H9 (cell line): ENCODE data around the gene SERPINB2. TPM values are rescaled to one million over a fixed set of nuclear protein-coding genes. Genes with fewer than 3 reads are reported as not detected.

Experiments
- DNase-seq: peaks from one replicate; pipeline ENCODE4 v3.0.0-alpha.2; 2017
- H2AFZ ChIP-seq: one replicate; pipeline ENCODE4 v1.6.1; 2013; ENCODE audit warnings: mild to moderate bottlenecking, low read length, control low read depth, moderate library complexity
- H2AK5ac ChIP-seq: 2 replicates; pipeline ENCODE4 v1.6.1; 2013; ENCODE audit warnings: low read length, control low read depth, mixed read lengths; ENCODE audit not compliant: insufficient read length
- H2BK120ac ChIP-seq: one replicate; pipeline ENCODE4 v1.6.1; 2013; ENCODE audit warnings: low read depth, mild to moderate bottlenecking, low read length, control low read depth, inconsistent platforms; ENCODE audit not compliant: poor library complexity, severe bottlenecking
- H2BK12ac ChIP-seq: 2 replicates; pipeline ENCODE4 v1.6.1; 2013; ENCODE audit warnings: low read length, control low read depth, mixed read lengths, low read depth; ENCODE audit not compliant: insufficient read length
- H2BK15ac ChIP-seq: 2 replicates; pipeline ENCODE4 v1.6.1; 2013; ENCODE audit warnings: low read depth, low read length, control low read depth
- H2BK20ac ChIP-seq: one replicate; pipeline ENCODE4 v1.6.1; 2013; ENCODE audit warnings: low read depth, mild to moderate bottlenecking, low read length, control low read depth, inconsistent platforms; ENCODE audit not compliant: poor library complexity, severe bottlenecking
- H2BK5ac ChIP-seq: 2 replicates; pipeline ENCODE4 v1.6.1; 2013; ENCODE audit warnings: low read length, control low read depth, mixed read lengths; ENCODE audit not compliant: insufficient read length
- H3K14ac ChIP-seq: 2 replicates; pipeline ENCODE4 v1.6.1; 2013; ENCODE audit warnings: low read length, control low read depth; ENCODE audit not compliant: insufficient read depth
- H3K18ac ChIP-seq: 2 replicates; pipeline ENCODE4 v1.6.1; 2013; ENCODE audit warnings: low read depth, mild to moderate bottlenecking, mixed read lengths, low read length, control low read depth; ENCODE audit not compliant: insufficient read length
- H3K23ac ChIP-seq: 2 replicates; pipeline ENCODE4 v1.6.1; 2013; ENCODE audit warnings: low read length, control low read depth, mixed read lengths, low read depth; ENCODE audit not compliant: insufficient read length
- H3K23me2 ChIP-seq: 2 replicates; pipeline ENCODE4 v1.6.1; 2013; ENCODE audit warnings: low read depth, mild to moderate bottlenecking, mixed read lengths, low read length, control low read depth; ENCODE audit not compliant: insufficient read length, poor library complexity, severe bottlenecking
- H3K27ac ChIP-seq: 2 replicates; pipeline ENCODE4 v1.5.1; 2013; ENCODE audit warnings: low read length, control low read depth, mixed read lengths, low read depth; ENCODE audit not compliant: insufficient read length
- H3K27me3 ChIP-seq: 2 replicates; pipeline ENCODE4 v1.6.1; 2013; ENCODE audit warnings: low read length, control low read depth, inconsistent platforms; ENCODE audit not compliant: insufficient read depth
- H3K4ac ChIP-seq: 2 replicates; pipeline ENCODE4 v1.6.1; 2013; ENCODE audit warnings: low read depth, mild to moderate bottlenecking, control low read depth, inconsistent platforms, low read length, moderate library complexity
- H3K4me1 ChIP-seq: 2 replicates; pipeline ENCODE4 v1.6.1; 2013; ENCODE audit warnings: low read length, control low read depth, inconsistent platforms; ENCODE audit not compliant: insufficient read depth
- H3K4me2 ChIP-seq: 2 replicates; pipeline ENCODE4 v1.6.1; 2013; ENCODE audit warnings: low read length, control low read depth, mixed read lengths; ENCODE audit not compliant: insufficient read length, insufficient read depth
- H3K56ac ChIP-seq: 2 replicates; pipeline ENCODE4 v1.6.1; 2013; ENCODE audit warnings: low read depth, mild to moderate bottlenecking, mixed read lengths, low read length, control low read depth; ENCODE audit not compliant: insufficient read length
- H3K79me1 ChIP-seq: 2 replicates; pipeline ENCODE4 v1.6.1; 2013; ENCODE audit warnings: low read depth, mild to moderate bottlenecking, moderate library complexity, low read length, control low read depth, inconsistent platforms; ENCODE audit not compliant: insufficient read depth, poor library complexity, severe bottlenecking
- H3K79me2 ChIP-seq: 2 replicates; pipeline ENCODE4 v1.6.1; 2013; ENCODE audit warnings: low read length, control low read depth, inconsistent platforms; ENCODE audit not compliant: insufficient read depth
- H3K9ac ChIP-seq: 2 replicates; pipeline ENCODE4 v1.6.1; 2013; ENCODE audit warnings: low read length, control low read depth, mixed read lengths; ENCODE audit not compliant: insufficient read length; ENCODE audit errors: extremely low read depth
- H3K9me3 ChIP-seq: one replicate; pipeline ENCODE4 v1.6.1; 2013; ENCODE audit warnings: low read depth, low read length, inconsistent platforms; ENCODE audit not compliant: control insufficient read depth
- H3T11ph ChIP-seq: one replicate; pipeline ENCODE4 v1.6.1; 2013; ENCODE audit warnings: mild to moderate bottlenecking, low read length, control low read depth, inconsistent platforms
- H4K20me1 ChIP-seq: one replicate; pipeline ENCODE4 v1.6.1; 2013; ENCODE audit not compliant: control insufficient read depth, insufficient read length, insufficient read depth
- H4K5ac ChIP-seq: 2 replicates; pipeline ENCODE4 v1.6.1; 2013; ENCODE audit warnings: low read depth, mild to moderate bottlenecking, mixed read lengths, low read length, control low read depth; ENCODE audit not compliant: insufficient read length
- H4K8ac ChIP-seq: replicated peaks from 2 replicates; pipeline ENCODE4 v1.6.1; 2013; ENCODE audit warnings: low read length, control low read depth, mixed read lengths, low read depth; ENCODE audit not compliant: insufficient read length
- H4K91ac ChIP-seq: 2 replicates; pipeline ENCODE4 v1.6.1; 2013; ENCODE audit warnings: low read depth, mild to moderate bottlenecking, moderate library complexity, mixed read lengths, low read length, control low read depth; ENCODE audit not compliant: insufficient read length
- H3K27ac Mint-ChIP-seq, 3 experiments: 2 replicates in 2 of 3; 3 replicates in 1 of 3; pipeline ENCODE4 v1.8.0; 2020 to 2021; ENCODE audit warnings: mixed read lengths in 3 of 3, mild to moderate bottlenecking in 1 of 3, moderate library complexity in 1 of 3
- H3K27me3 Mint-ChIP-seq: 2 replicates; pipeline ENCODE4 v1.8.0; 2021; ENCODE audit warnings: low read depth, mild to moderate bottlenecking, moderate library complexity, mixed read lengths
- H3K36me3 Mint-ChIP-seq, 3 experiments: 2 replicates in 2 of 3; 3 replicates in 1 of 3; pipeline ENCODE4 v1.8.0; 2020 to 2021; ENCODE audit warnings: low read depth in 3 of 3, mixed read lengths in 3 of 3; ENCODE audit not compliant: insufficient read depth in 1 of 3
- H3K4me1 Mint-ChIP-seq, 2 experiments: 2 replicates each; pipeline ENCODE4 v1.8.0; 2020; ENCODE audit warnings: mixed read lengths in 2 of 2
- H3K4me3 Mint-ChIP-seq, 2 experiments: 2 replicates in 1 of 2; 3 replicates in 1 of 2; pipeline ENCODE4 v1.8.0; 2020 to 2021; ENCODE audit warnings: mild to moderate bottlenecking in 2 of 2, mixed read lengths in 2 of 2, moderate library complexity in 1 of 2
- H3K9me3 Mint-ChIP-seq, 2 experiments: 2 replicates in 1 of 2; 3 replicates in 1 of 2; pipeline ENCODE4 v1.8.0; 2020; ENCODE audit warnings: mild to moderate bottlenecking in 2 of 2, mixed read lengths in 2 of 2, moderate library complexity in 1 of 2
- WGBS: extraction: QIAGEN DNeasy Blood & Tissue Kit; methylation state at CpG from one replicate; pipeline ENCODE4 v1.1.7; 2013; ENCODE audit warnings: missing lambda C conversion rate, low lambda C conversion rate, mixed read lengths; ENCODE audit not compliant: insufficient read length; ENCODE audit errors: extremely low coverage; 5-methylcytosine and 5-hydroxymethylcytosine counted together
- total RNA-seq: library from RNA; stranded (reverse); gene quantifications from 2 replicates; pipeline ENCODE4 v1.2.1, GENCODE V29; 2021
- TF ChIP-seq, protein P1 (sequence below): fragments of 200-600 bp; sonication (generic); conservative IDR thresholded peaks from 3 replicates; pipeline ENCODE4 v1.8.0; 2021; ENCODE audit warnings: antibody characterized with exemption, mild to moderate bottlenecking

Gene SERPINB2
- total RNA-seq, 1 experiment from 2014 or later, result not detected

GRCh38 chr18:63890237-63890949 is 2.9 kb downstream of the SERPINB2 start:
- no peaks in the 10 kb centered on the region for H3K9me3 ChIP-seq
- no peak for DNase-seq
- no peak overlapping the region for H3K14ac ChIP-seq
- no peaks in the 10 kb centered on the region for H3K27me3 ChIP-seq
- H3K4me1 ChIP-seq, result no peaks in the 10 kb centered on the region
- no peak overlapping the region for H2BK15ac ChIP-seq
- H3K56ac ChIP-seq, result no peak overlapping the region
- no peaks in the 10 kb centered on the region for H3K79me1 ChIP-seq
- no peaks in the 10 kb centered on the region for H3K9me3 Mint-ChIP-seq
- H3K4me2 ChIP-seq, result no peak overlapping the region
- H2BK5ac ChIP-seq, result no peak overlapping the region
- H3K23me2 ChIP-seq, result no peaks in the 10 kb centered on the region
- no peak overlapping the region for H3K23ac ChIP-seq
- no peak overlapping the region for H2BK20ac ChIP-seq
- H4K91ac ChIP-seq, result no peak overlapping the region
- no peaks in the 10 kb centered on the region for H4K20me1 ChIP-seq
- no peak overlapping the region for H4K5ac ChIP-seq
- H3K4ac ChIP-seq, result no peak overlapping the region
- H3K4me3 Mint-ChIP-seq, result no peak overlapping the region
- H2AFZ ChIP-seq, result no peak overlapping the region
- no peaks in the 10 kb centered on the region for H3K36me3 Mint-ChIP-seq
- no peak overlapping the region for H2BK12ac ChIP-seq
- no peak overlapping the region for H3K27ac ChIP-seq
- H3K79me2 ChIP-seq, result no peaks in the 10 kb centered on the region
- H3T11ph ChIP-seq, result no peak overlapping the region
- H3K18ac ChIP-seq, result no peak overlapping the region
- no CpG with 5 or more reads among the region's 6 CpGs for WGBS
- H3K9ac ChIP-seq, result no peak overlapping the region
- TF ChIP-seq, protein P1, sequence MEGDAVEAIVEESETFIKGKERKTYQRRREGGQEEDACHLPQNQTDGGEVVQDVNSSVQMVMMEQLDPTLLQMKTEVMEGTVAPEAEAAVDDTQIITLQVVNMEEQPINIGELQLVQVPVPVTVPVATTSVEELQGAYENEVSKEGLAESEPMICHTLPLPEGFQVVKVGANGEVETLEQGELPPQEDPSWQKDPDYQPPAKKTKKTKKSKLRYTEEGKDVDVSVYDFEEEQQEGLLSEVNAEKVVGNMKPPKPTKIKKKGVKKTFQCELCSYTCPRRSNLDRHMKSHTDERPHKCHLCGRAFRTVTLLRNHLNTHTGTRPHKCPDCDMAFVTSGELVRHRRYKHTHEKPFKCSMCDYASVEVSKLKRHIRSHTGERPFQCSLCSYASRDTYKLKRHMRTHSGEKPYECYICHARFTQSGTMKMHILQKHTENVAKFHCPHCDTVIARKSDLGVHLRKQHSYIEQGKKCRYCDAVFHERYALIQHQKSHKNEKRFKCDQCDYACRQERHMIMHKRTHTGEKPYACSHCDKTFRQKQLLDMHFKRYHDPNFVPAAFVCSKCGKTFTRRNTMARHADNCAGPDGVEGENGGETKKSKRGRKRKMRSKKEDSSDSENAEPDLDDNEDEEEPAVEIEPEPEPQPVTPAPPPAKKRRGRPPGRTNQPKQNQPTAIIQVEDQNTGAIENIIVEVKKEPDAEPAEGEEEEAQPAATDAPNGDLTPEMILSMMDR, result no peak
- H3K27ac Mint-ChIP-seq, result no peak overlapping the region
- H2BK120ac ChIP-seq, result no peak overlapping the region
- H3K27me3 Mint-ChIP-seq, result no peaks in the 10 kb centered on the region
- no peaks in the 10 kb centered on the region for H3K4me1 Mint-ChIP-seq
- no peak overlapping the region for H2AK5ac ChIP-seq
- H4K8ac ChIP-seq, result no peak overlapping the region
